GM06990 (cell line): ENCODE data around the gene KLF13.

ENCODE experiments used
- DNase-seq: peaks from one replicate; pipeline ENCODE4 v3.0.0-alpha.2; 2011; ENCODE audit not compliant: insufficient read length; ENCODE audit errors: extremely low read depth
- H3K27me3 ChIP-seq: replicated peaks from 2 replicates; pipeline ENCODE4 v1.6.0; 2011; ENCODE audit warnings: low read length; ENCODE audit not compliant: control insufficient read depth, insufficient read depth
- H3K36me3 ChIP-seq: 2 replicates; pipeline ENCODE4 v1.5.1; 2011; ENCODE audit warnings: low read length; ENCODE audit not compliant: control insufficient read depth, insufficient read depth
- H3K4me3 ChIP-seq: replicated peaks from 2 replicates; pipeline ENCODE4 v1.5.1; 2011; ENCODE audit warnings: low read depth, mild to moderate bottlenecking, control low read depth, low read length
- CTCF ChIP-seq: IDR thresholded peaks from 2 replicates; pipeline ENCODE4 v1.5.1; 2011; ENCODE audit warnings: low read length, control low read depth, mild to moderate bottlenecking, inconsistent platforms; ENCODE audit not compliant: insufficient read depth, poor library complexity, severe bottlenecking

KLF13 gene

GRCh38 chr15:31292391-31293015 is 34.1 kb upstream of the KLF13 start:
- DNase-seq: no peak
- Histone ChIP-seq H3K27me3 (no peaks in the 10 kb centered on the region), H3K36me3 (no peaks in the 10 kb centered on the region), H3K4me3 (no peak overlapping the region)
- TF ChIP-seq CTCF: no peak

- no peak for DNase-seq
- H3K36me3 ChIP-seq: no peaks in the 10 kb centered on the region
- no peaks in the 10 kb centered on the region for H3K27me3 ChIP-seq
- H3K4me3 ChIP-seq: no peak overlapping the region
- no peak for TF ChIP-seq CTCF
Observed at GRCh38 chr15:31293655-31294054, 33.0 kb upstream of the KLF13 start.

GRCh38 chr15:31294067-31294466 is 32.6 kb upstream of the KLF13 start:
- no peak for DNase-seq
- TF ChIP-seq CTCF: no peak
- H3K4me3 ChIP-seq: no peak overlapping the region
- no peaks in the 10 kb centered on the region for H3K27me3 ChIP-seq
- no peaks in the 10 kb centered on the region for H3K36me3 ChIP-seq

GRCh38 chr15:31295658-31296057 is 31.0 kb upstream of the KLF13 start:
- DNase-seq: no peak
- H3K27me3 ChIP-seq: no peaks in the 10 kb centered on the region
- H3K4me3 ChIP-seq: no peak overlapping the region
- no peak for TF ChIP-seq CTCF
- H3K36me3 ChIP-seq: no peaks in the 10 kb centered on the region

GRCh38 chr15:31296219-31296645 is 30.4 kb upstream of the KLF13 start:
- no peaks in the 10 kb centered on the region for H3K27me3 ChIP-seq
- DNase-seq: no peak
- no peak for TF ChIP-seq CTCF
- H3K36me3 ChIP-seq: no peaks in the 10 kb centered on the region
- H3K4me3 ChIP-seq: no peak overlapping the region
